Limb (tissue), 2 donors: ENCODE results near the gene GTF2H4.

ENCODE experiments used
- DNase-seq, 2 donors: peaks; one replicate each; pipeline ENCODE4 v3.0.0-alpha.2; 2016; ENCODE audit errors: extremely low spot score in 2 of 2

The GTF2H4 gene

DNA sequence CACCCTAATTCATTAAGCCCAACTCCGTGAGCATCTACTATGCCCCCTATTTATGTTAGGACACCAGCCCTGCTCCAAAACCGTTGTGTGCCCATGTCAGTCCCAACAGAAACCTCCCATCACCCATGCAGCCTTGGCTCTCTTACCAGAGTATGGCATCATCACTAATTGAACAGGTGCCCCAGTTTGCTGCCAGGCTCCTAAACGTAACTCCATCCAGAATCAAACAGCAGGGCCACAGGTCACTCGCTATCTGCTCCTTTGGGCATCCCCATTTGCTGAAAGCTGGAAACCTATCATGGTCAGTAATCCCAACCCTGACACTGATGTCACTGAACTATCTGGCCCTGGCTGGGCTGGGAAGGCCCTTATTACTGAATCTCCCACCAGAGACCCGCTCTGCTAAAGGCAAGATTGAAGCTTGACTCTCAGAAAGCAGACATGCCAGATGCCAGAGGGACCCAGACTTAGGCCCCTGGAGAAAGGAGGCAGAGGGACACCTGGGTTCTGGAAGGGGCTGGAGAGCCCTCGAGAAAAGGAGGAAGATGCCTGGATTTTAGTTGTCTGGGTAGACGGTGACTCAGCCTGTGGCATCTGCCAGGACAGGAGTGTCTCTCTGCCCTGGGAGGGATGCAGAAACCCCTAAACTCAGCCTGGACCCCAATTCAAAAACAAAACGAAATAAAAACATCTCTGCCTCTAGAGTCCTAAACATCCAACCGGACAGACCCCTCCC lies 46.8 kb downstream of the GTF2H4 start:
- no peak for DNase-seq

DNA sequence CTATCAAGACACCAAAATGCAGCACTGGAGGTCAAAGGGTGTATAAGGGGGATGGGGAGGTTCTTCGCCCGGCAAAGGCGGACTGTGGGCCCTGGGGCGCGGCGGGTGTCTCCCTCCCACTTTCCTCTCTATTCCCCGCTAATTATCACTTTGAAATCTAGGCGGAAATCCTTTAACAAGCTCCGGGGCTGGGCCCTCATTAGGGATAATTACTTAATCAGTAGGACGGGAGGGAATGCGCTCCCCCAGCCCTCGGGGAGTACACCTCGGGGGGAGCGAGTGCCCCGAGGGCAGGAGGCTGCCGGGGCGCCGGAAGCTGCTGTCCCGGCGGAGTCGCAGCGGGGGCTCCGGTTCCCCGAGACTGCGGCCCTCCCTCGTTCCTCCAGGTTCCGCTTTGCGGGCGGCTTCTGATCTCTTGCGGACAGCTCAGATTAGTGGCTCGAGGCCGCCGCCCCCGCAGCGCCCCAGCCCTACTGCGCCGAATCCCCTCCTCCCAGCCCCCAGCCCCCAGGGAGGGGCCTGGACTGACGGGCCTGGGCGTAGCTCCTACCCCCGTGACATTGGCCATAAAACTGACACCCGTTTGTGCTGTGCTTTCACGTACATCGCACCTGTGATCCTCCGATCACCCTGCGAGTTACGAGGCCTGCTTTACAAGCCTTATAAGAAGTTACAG lies 47.5 kb downstream of the GTF2H4 start:
- peak in 1 of 2 donors; percentile 58 for DNase-seq

DNA sequence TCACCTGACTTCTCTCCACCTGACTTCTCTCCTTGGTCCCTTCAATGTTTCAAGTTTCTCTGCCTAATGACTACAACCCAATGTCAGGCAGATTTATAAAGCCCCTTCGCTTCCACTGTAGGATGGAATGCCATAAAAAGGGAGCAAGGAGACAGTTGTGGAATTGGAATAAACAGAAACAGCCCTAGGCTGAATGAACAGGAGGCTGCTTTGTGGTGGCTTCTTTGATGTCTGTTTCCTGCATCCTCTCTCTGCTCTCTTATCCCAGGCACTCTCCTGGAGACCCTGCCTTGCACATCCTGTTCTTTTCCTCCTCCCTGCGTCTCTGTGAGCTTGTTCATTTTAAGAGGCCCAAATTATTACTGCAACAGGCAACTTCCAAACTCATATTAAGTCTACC lies 49.7 kb downstream of the GTF2H4 start:
- no peak for DNase-seq

DNA sequence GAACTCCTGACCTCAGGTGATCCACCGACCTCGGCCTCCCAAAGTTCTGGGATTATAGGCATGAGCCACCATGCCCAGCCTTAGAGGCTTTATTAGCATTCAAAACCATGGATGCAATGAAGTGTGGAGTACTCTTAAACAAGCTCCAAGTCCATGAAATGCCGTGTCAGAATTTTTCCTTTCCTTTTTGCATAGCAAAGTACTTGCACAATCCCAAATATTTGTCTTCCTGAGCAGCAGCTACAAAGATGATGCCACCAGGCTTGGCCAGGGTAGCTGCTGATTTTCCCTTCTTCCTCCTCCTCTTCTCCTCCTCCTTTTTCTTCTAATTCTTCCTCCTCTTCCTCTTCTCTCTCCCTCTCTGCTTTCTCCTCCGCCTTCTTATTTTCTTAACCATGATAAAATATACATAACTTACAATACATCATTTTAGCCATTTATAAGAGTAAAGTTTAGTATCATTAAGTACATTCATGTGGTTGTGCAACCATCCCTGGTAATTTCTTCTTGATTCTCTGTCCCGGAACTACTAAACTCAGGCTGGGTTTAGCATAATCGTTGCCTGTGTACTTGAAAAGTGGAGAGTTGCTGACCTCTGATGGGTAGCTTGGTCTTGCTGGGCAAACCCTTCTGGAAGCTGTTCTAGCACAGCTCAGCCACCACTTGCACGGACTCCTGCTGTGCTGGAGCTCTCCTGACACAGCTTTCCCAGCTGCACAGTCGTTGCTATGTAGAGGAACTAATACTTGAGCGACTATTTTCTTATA lies 53.1 kb downstream of the GTF2H4 start:
- DNase-seq = no peak

DNA sequence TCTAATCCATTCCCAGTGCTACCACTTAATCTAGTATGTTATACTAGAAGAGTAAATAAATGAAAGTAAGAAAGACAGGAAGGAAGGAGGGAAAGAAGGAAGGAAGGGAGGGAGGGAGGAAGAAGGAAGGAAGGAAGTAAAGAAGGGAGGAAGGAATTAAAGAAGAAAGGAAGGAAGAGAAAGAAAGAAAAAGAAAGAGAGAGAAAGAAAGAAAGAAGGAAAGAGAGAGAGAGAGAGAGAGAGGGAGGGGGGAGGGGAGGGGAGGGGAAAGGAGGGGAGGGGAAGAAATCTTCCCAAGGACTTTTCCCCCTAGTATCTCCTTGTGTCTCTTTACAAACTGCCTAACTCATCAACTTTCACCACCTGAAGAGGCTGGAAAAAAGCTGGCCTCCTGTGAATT lies 54.7 kb downstream of the GTF2H4 start:
- DNase-seq = no peak

DNA sequence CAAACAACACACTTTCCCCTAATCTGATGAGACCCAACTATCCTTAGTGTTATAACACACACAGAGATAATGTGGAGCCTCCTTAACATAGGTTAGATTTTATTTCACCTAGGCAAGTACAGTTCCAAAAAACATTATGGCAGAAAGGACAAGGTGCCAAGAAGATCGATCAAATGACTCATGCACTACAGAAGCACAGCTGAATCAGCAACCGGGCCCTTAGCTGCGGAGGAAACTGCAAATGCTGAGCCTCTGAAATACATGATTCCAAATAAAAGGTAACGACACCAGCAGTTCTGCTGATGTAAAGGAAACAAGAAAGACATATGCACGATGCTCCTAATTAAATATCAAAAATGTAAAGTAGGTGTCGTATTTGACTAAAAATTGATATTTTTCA lies 55.6 kb downstream of the GTF2H4 start:
- DNase-seq = no peak
